ENCODE data around the gene LRRC8A. TPM values are rescaled to one million over a fixed set of nuclear protein-coding genes. Genes with fewer than 3 reads are reported as not detected.
"Not testable (repeated sequence)": the region's sequence is repeated elsewhere in the genome, so short reads cannot be mapped to it uniquely, and the experiment has no call there.

Gene LRRC8A
- total and polyA plus RNA-seq, 2 experiments from 2014 or later: 35.6 to 37.9 TPM

DNA sequence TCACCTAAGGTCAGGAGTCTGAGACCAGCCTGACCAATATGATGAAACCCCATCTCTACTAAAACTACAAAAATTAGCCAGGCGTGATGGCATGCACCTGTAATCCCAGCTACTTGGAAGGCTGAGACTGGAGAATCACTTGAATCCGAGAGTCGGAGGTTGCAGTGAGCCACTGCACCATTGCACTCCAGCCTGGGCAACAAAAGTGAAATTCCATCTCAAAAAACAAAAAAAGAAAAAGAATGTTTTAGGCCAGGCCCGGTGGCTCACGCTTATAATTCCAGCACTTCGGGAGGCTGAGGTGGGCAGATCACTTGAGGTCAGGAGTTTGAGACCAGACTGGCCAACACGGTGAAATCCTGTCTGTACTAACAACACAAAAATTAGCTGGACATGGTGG, 23.5 kb upstream of the LRRC8A start:
- WGBS, 2 experiments (ENCODE audit: low coverage in 1 of 2, low lambda C conversion rate in 2 of 2, missing lambda C conversion rate in 2 of 2): 79 to 83% methylated on average over 7 of the region's 7 CpGs
- in situ Hi-C loops (cut with MboI): not testable (repeated sequence)

GRCh38 chr9:128860937-128861336, 21.0 kb upstream of the LRRC8A start:
- H3F3A ChIP-seq (ENCODE audit: insufficient read depth): no peaks in the 10 kb centered on the region
- no peaks in the 10 kb centered on the region for H4K20me1 ChIP-seq (ENCODE audit: insufficient read depth)
- 89 to 90% methylated on average over 5 of the region's 5 CpGs for WGBS, 2 experiments (ENCODE audit: low coverage in 1 of 2, low lambda C conversion rate in 2 of 2, missing lambda C conversion rate in 2 of 2)
- no peaks in the 10 kb centered on the region for H3K9me2 ChIP-seq (ENCODE audit: insufficient read depth)
- no peak overlapping the region for H3K4me2 ChIP-seq (ENCODE audit: unreplicated experiment)
- H3K4me1 ChIP-seq (ENCODE audit: insufficient read depth): peaks cover 9% of the 10 kb centered on the region
- no peak overlapping the region for H3K4me3 ChIP-seq
- H3K27me3 ChIP-seq (replicated peaks; ENCODE audit: insufficient read depth): no peaks in the 10 kb centered on the region
- H3K9me3 ChIP-seq (ENCODE audit: low read depth): no peaks in the 10 kb centered on the region
- no peak overlapping the region for H3K27ac ChIP-seq
- H2AFZ ChIP-seq: no peak overlapping the region
- DNase-seq: no peak
- in situ Hi-C loops (cut with MboI): no loop called here
- TF ChIP-seq EZH2phosphoT487 (IDR thresholded peaks at IDR 0.05; ENCODE audit: insufficient read depth, low read depth) (no peak), EZH2 (IDR thresholded peaks at IDR 0.05; ENCODE audit: insufficient read depth, poor library complexity, severe bottlenecking) (no peak)
- no peaks in the 10 kb centered on the region for H3K36me3 ChIP-seq (ENCODE audit: low read depth)
- no peak overlapping the region for H3K9ac ChIP-seq
- H3K79me2 ChIP-seq (ENCODE audit: insufficient read depth): no peaks in the 10 kb centered on the region

More for the DNA sequence above, 23.5 kb upstream of the LRRC8A start:
- not testable (repeated sequence) for H3K4me2 ChIP-seq (ENCODE audit: unreplicated experiment); H2AFZ ChIP-seq; H3K27ac ChIP-seq; H3K9me2 ChIP-seq (ENCODE audit: insufficient read depth); H3K79me2 ChIP-seq (ENCODE audit: insufficient read depth); DNase-seq; H3K36me3 ChIP-seq (ENCODE audit: low read depth); H4K20me1 ChIP-seq (ENCODE audit: insufficient read depth); H3K4me3 ChIP-seq; H3K4me1 ChIP-seq (ENCODE audit: insufficient read depth); H3K9ac ChIP-seq; H3K27me3 ChIP-seq (replicated peaks; ENCODE audit: insufficient read depth); H3K9me3 ChIP-seq (ENCODE audit: low read depth); H3F3A ChIP-seq (ENCODE audit: insufficient read depth)

DNA sequence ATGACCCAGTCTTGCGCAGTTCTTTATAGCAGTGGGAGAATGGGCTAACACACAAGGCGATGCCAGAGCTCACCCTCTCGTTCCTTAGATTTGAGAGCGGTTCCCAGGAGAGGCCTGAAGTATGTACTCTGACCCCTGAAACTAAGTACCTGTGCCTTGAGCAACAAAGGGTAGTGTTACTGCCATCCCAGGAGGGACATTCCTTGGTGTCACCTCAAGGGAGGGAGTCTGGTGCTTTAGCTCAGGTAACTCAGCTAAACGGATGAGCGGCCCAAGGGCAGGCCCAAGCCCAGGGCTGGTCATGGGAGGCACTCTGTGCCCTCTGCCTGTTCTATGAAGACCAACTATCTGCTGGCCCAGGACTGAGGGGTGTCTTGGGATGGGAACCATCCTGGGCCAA, 20.4 kb upstream of the LRRC8A start:
- H3K4me3 ChIP-seq: no peak overlapping the region
- TF ChIP-seq EZH2 (IDR thresholded peaks at IDR 0.05; ENCODE audit: insufficient read depth, poor library complexity, severe bottlenecking) (no peak), EZH2phosphoT487 (IDR thresholded peaks at IDR 0.05; ENCODE audit: insufficient read depth, low read depth) (no peak)
- H3F3A ChIP-seq (ENCODE audit: insufficient read depth): no peaks in the 10 kb centered on the region
- no peaks in the 10 kb centered on the region for H3K36me3 ChIP-seq (ENCODE audit: low read depth)
- no peak overlapping the region for H3K9ac ChIP-seq
- no peak overlapping the region for H3K4me2 ChIP-seq (ENCODE audit: unreplicated experiment)
- peaks cover 9% of the 10 kb centered on the region for H3K4me1 ChIP-seq (ENCODE audit: insufficient read depth)
- H3K9me3 ChIP-seq (ENCODE audit: low read depth): no peaks in the 10 kb centered on the region
- H3K27me3 ChIP-seq (replicated peaks; ENCODE audit: insufficient read depth): no peaks in the 10 kb centered on the region
- WGBS, 2 experiments (ENCODE audit: low coverage in 1 of 2, low lambda C conversion rate in 2 of 2, missing lambda C conversion rate in 2 of 2): 96 to 97% methylated on average over 5 of the region's 6 CpGs
- H2AFZ ChIP-seq: no peak overlapping the region
- no peak overlapping the region for H3K27ac ChIP-seq
- no peaks in the 10 kb centered on the region for H3K79me2 ChIP-seq (ENCODE audit: insufficient read depth)
- in situ Hi-C loops (cut with MboI): no loop called here
- no peaks in the 10 kb centered on the region for H4K20me1 ChIP-seq (ENCODE audit: insufficient read depth)
- DNase-seq: no peak
- no peaks in the 10 kb centered on the region for H3K9me2 ChIP-seq (ENCODE audit: insufficient read depth)

DNA sequence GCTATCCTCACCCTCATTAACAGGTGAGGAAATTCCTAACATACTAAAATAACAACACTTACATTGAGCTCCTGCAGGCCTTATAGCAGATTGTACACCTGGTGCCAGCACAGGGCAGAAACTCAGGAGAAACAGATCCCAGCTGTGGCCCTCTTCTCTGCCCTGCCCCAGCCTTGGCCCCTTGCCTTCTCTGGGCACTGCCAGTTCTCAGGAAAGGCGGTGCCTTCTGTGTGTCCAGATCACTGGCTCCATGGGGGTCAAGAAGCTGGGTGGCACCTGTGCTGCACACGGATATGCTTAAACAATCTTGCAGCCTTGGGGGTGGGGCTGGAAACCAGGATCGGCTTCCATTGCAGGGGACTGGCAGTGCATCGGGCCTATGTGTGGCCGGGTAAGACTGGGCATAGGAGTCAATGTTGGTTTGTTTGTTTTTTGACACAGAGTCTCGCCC, 19.5 kb upstream of the LRRC8A start:
- H3K9ac ChIP-seq: no peak overlapping the region
- no peak overlapping the region for H3K4me3 ChIP-seq
- H3K4me1 ChIP-seq (ENCODE audit: insufficient read depth): peaks cover 9% of the 10 kb centered on the region
- no peaks in the 10 kb centered on the region for H3F3A ChIP-seq (ENCODE audit: insufficient read depth)
- in situ Hi-C loops (cut with MboI): no loop called here
- no peaks in the 10 kb centered on the region for H3K27me3 ChIP-seq (replicated peaks; ENCODE audit: insufficient read depth)
- H3K79me2 ChIP-seq (ENCODE audit: insufficient read depth): no peaks in the 10 kb centered on the region
- H4K20me1 ChIP-seq (ENCODE audit: insufficient read depth): no peaks in the 10 kb centered on the region
- H3K36me3 ChIP-seq (ENCODE audit: low read depth): no peaks in the 10 kb centered on the region
- H3K9me2 ChIP-seq (ENCODE audit: insufficient read depth): no peaks in the 10 kb centered on the region
- no peak overlapping the region for H3K4me2 ChIP-seq (ENCODE audit: unreplicated experiment)
- no peak overlapping the region for H2AFZ ChIP-seq
- TF ChIP-seq EZH2 (IDR thresholded peaks at IDR 0.05; ENCODE audit: insufficient read depth, poor library complexity, severe bottlenecking) (no peak), EZH2phosphoT487 (IDR thresholded peaks at IDR 0.05; ENCODE audit: insufficient read depth, low read depth) (no peak)
- no peaks in the 10 kb centered on the region for H3K9me3 ChIP-seq (ENCODE audit: low read depth)
- 88% methylated on average over 6 of the region's 6 CpGs for WGBS, 2 experiments (ENCODE audit: low coverage in 1 of 2, low lambda C conversion rate in 2 of 2, missing lambda C conversion rate in 2 of 2)
- DNase-seq: no peak
- no peak overlapping the region for H3K27ac ChIP-seq

DNA sequence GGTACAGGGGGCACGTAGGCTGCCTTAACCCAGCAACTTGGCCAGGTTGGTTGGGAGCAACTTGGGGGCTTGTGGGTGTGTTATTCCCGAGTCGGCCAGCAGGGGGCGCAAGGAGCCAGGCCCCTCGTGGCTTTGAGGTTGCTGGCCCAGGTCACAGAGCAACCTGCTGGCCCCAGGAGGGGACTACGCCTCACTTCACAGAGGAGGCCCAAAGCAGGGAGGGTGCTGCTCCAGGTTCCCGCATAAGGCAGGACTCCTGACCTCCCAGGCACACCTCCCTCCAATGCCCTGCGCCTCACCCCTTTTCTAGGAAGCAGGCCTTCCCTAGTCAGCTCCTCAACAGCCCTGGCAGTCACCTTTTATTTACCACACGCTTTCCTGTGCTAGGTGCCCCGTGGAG, 18.3 kb upstream of the LRRC8A start:
- Histone ChIP-seq H3K27ac (no peak overlapping the region), H3K9me3 (ENCODE audit: low read depth) (no peaks in the 10 kb centered on the region), H3K27me3 (replicated peaks; ENCODE audit: insufficient read depth) (no peaks in the 10 kb centered on the region), H3K4me1 (ENCODE audit: insufficient read depth) (peaks cover 9% of the 10 kb centered on the region), H3K79me2 (ENCODE audit: insufficient read depth) (no peaks in the 10 kb centered on the region), H4K20me1 (ENCODE audit: insufficient read depth) (no peaks in the 10 kb centered on the region), H3K4me3 (no peak overlapping the region), H3K36me3 (ENCODE audit: low read depth) (no peaks in the 10 kb centered on the region), H3K9ac (no peak overlapping the region), H3F3A (ENCODE audit: insufficient read depth) (no peaks in the 10 kb centered on the region), H3K4me2 (ENCODE audit: unreplicated experiment) (no peak overlapping the region), H3K9me2 (ENCODE audit: insufficient read depth) (no peaks in the 10 kb centered on the region), H2AFZ (no peak overlapping the region)
- TF ChIP-seq EZH2 (IDR thresholded peaks at IDR 0.05; ENCODE audit: insufficient read depth, poor library complexity, severe bottlenecking) (no peak), EZH2phosphoT487 (IDR thresholded peaks at IDR 0.05; ENCODE audit: insufficient read depth, low read depth) (no peak)
- in situ Hi-C loops (cut with MboI): no loop called here
- WGBS, 2 experiments (ENCODE audit: low coverage in 1 of 2, low lambda C conversion rate in 2 of 2, missing lambda C conversion rate in 2 of 2): 20 to 23% methylated on average over 9 to 10 of the region's 10 CpGs
- peak; percentile 62 for DNase-seq
